ENCODE measurements around the gene PRKCH.
A peak's percentile ranks its signal among the peaks of the same experiment; 100 is the strongest.

DNA sequence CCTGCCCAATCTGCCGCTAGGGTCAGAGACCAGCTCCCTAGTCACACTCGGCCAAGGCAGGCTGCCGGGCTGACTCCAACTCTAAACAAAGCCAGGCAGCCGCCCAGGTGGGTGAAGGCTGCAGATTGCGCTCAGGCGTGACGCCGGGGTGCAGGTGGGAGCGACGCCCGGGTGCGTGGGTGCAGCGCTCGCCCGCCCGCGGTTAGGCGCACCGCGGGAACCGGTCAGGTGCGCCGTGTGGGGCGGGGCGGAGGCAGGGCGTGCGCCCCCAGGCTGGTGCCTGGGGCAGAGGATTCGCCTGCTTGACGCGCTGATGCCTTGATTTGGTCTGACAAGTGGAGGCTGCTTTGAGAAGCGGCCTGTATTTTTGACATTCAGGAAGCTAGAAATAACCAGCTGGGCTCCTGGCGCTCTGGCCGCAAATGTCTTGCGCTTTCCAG, 247.2 kb downstream of the PRKCH start:
- TF ChIP-seq, protein P1, sequence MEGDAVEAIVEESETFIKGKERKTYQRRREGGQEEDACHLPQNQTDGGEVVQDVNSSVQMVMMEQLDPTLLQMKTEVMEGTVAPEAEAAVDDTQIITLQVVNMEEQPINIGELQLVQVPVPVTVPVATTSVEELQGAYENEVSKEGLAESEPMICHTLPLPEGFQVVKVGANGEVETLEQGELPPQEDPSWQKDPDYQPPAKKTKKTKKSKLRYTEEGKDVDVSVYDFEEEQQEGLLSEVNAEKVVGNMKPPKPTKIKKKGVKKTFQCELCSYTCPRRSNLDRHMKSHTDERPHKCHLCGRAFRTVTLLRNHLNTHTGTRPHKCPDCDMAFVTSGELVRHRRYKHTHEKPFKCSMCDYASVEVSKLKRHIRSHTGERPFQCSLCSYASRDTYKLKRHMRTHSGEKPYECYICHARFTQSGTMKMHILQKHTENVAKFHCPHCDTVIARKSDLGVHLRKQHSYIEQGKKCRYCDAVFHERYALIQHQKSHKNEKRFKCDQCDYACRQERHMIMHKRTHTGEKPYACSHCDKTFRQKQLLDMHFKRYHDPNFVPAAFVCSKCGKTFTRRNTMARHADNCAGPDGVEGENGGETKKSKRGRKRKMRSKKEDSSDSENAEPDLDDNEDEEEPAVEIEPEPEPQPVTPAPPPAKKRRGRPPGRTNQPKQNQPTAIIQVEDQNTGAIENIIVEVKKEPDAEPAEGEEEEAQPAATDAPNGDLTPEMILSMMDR (conservative IDR thresholded peaks at IDR 0.05; ENCODE audit: low read depth, low read length) = peak; percentile 21; the same call in 1 of the 2 replicates
- TF ChIP-seq EZH2 (IDR thresholded peaks at IDR 0.05; ENCODE audit: low read length, unreplicated experiment) = no peak
- TF ChIP-seq EZH2phosphoT487 (IDR thresholded peaks at IDR 0.05; ENCODE audit: borderline replicate concordance, low read length) = no peak
